ENCODE data around the gene EPB41L2. TPM values are rescaled to one million over a fixed set of nuclear protein-coding genes. Genes with fewer than 3 reads are reported as not detected.

Gene EPB41L2
- total and polyA plus RNA-seq, 8 donors = 13.0 to 63.0 (median 17.4) TPM

- DNase-seq = no peak
- Histone ChIP-seq H3K27me3 (no peaks in the 10 kb centered on the region), H3K36me3 (no peaks in the 10 kb centered on the region), H3K9me3 (no peaks in the 10 kb centered on the region), H3K27ac (no peak overlapping the region), H3K4me1 (peaks cover 0 to 18% (median 9%) of the 10 kb centered on the region in 3 donors), H3K4me3 (no peak overlapping the region)
- no peak for ATAC-seq
- 87 to 100% methylated on average over 1 of the region's 1 CpG for WGBS, 2 donors
- intact Hi-C loops (cut with DNase I) = no loop called here
- FAIRE-seq = no peak
- TF ChIP-seq CTCF (IDR thresholded peaks at IDR 0.05) = no peak
Observed at GRCh38 chr6:131004387-131004755, 58.7 kb downstream of the EPB41L2 start.

GRCh38 chr6:131003488-131004386 lies 59.3 kb downstream of the EPB41L2 start:
- intact Hi-C loops (cut with DNase I) = no loop called here
- ATAC-seq (no peak), FAIRE-seq (no peak), DNase-seq (no peak)
- Histone ChIP-seq H3K4me3 (no peak overlapping the region), H3K36me3 (no peaks in the 10 kb centered on the region), H3K27me3 (no peaks in the 10 kb centered on the region), H3K27ac (no peak overlapping the region), H3K4me1 (peaks cover 0 to 18% (median 9%) of the 10 kb centered on the region in 3 donors), H3K9me3 (no peaks in the 10 kb centered on the region)
- 76 to 80% methylated on average over 5 of the region's 5 CpGs for WGBS, 2 donors
- no peak for TF ChIP-seq CTCF (IDR thresholded peaks at IDR 0.05)

GRCh38 chr6:131002661-131002980 lies 60.4 kb downstream of the EPB41L2 start:
- no peaks in the 10 kb centered on the region for H3K27me3 ChIP-seq
- intact Hi-C loops (cut with DNase I) = no loop called here
- TF ChIP-seq CTCF (IDR thresholded peaks at IDR 0.05) = no peak
- H3K4me3 ChIP-seq = no peak overlapping the region
- WGBS, 2 donors = 64 to 66% methylated on average over 3 of the region's 3 CpGs
- no peak for ATAC-seq
- no peak for FAIRE-seq
- H3K27ac ChIP-seq = peak overlapping the region in 2 of 4 donors; percentile 13 to 16
- H3K4me1 ChIP-seq = peaks cover 0 to 18% (median 9%) of the 10 kb centered on the region in 3 donors
- H3K36me3 ChIP-seq = no peaks in the 10 kb centered on the region
- no peaks in the 10 kb centered on the region for H3K9me3 ChIP-seq
- no peak for DNase-seq

- ATAC-seq (peak; percentile 50 to 82 (median 68)), FAIRE-seq (no peak), DNase-seq (no peak)
- Histone ChIP-seq H3K9me3 (no peaks in the 10 kb centered on the region), H3K27ac (peak overlapping the region in 2 of 4 donors; percentile 13 to 16), H3K4me1 (peaks cover 0 to 19% (median 9%) of the 10 kb centered on the region in 3 donors), H3K36me3 (no peaks in the 10 kb centered on the region), H3K27me3 (no peaks in the 10 kb centered on the region), H3K4me3 (no peak overlapping the region)
- no peak for TF ChIP-seq CTCF (IDR thresholded peaks at IDR 0.05)
- intact Hi-C loops (cut with DNase I) = no loop called here
- WGBS, 2 donors = 10 to 13% methylated on average over 8 of the region's 8 CpGs
Observed at GRCh38 chr6:131001945-131002660, 60.9 kb downstream of the EPB41L2 start.

Data from pancreas (tissue), 10 donors.